HG03139 (cell line): ENCODE results near the gene AMN1.
"Not testable (repeated sequence)": the region's sequence is repeated elsewhere in the genome, so short reads cannot be mapped to it uniquely, and the experiment has no call there.

Experiments used
- ATAC-seq: cut with Tn5 transposase; IDR thresholded peaks from one replicate; pipeline ENCODE4 v1.9.1; 2021; ENCODE audit not compliant: unreplicated experiment

AMN1 gene

GRCh38 chr12:31728917-31729640, at the start of gene AMN1:
TSS of gene AMN1 (minus strand) at chr12:31729021. CDS start at chr12:31729008, 13 bp downstream.
- ATAC-seq = peak; percentile 92

DNA sequence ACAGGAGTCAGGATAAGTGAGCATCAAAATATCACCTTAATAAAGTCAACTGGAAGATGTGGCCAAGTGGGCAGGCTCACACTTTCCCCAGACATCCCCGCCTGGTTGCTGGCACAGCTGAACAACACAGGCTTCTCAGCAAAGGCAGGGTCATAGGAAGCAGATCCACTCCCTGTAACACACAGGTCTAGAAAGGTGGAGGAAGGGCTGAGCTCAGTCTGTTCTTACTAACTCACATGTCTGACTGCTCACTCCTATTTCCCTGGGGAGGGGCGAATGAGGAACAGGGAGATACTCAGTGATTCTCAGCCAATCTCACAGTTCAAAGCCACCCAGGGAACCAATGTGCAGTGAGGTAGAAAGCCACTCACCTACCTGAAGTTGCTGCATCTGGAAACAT, 45.0 kb upstream of the AMN1 start:
- no peak for ATAC-seq

DNA sequence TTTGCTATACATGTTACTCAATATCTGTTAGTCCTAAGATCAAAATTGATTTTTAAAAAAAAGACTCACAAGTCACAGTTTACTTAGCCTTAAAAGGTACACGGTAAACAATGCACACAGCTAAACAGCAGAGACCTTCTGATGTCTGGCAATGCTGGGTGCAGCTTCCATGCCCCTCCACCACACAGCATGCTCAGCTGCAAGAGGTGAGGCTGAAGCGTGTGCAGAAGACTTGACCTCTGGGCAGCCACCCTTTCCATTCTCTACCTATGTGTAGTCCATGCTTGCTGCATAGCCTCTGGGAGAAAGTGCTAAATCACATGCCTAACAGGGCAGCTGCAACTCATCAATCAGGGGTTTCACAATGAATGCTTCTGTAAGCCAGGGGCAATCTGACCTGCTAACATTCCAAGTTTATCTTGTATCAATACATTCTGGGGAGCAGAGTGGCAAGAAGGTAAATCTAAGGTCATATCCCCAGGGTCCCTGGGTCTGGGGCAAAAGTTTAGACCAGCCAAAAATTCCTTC, 44.5 kb upstream of the AMN1 start:
- ATAC-seq = no peak

DNA sequence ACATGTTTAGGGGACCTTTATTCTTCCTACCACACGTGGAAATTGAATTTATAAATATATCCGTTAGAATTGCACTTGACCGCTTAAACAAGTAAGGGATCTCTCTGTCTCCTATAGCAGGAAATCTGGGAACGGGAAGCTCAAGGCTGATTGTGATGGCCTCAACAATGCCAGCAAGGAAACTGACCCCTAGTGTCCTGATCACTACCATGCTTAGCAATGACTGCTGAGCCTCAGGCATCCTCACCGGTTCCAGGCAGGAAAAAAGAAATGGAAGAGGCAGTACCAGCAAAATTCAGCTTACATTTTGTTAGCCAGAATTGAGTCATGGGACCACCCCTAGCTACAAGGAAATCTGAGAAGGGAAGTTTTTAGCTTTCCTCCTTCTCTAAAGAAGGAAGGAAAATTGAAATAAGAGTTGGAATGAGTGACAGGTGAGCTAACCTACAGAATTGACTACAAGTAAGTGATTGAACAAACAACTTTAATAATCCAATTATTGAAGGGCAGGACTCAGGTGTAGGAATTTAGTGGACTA, 43.9 kb upstream of the AMN1 start:
- ATAC-seq = no peak

- no peak for ATAC-seq
These were observed 43.4 kb upstream of the AMN1 start for GRCh38 chr12:31772186-31772585.

GRCh38 chr12:31768046-31768445, 39.2 kb upstream of the AMN1 start:
- ATAC-seq = no peak

GRCh38 chr12:31765931-31766330, 37.1 kb upstream of the AMN1 start:
- ATAC-seq = no peak

DNA sequence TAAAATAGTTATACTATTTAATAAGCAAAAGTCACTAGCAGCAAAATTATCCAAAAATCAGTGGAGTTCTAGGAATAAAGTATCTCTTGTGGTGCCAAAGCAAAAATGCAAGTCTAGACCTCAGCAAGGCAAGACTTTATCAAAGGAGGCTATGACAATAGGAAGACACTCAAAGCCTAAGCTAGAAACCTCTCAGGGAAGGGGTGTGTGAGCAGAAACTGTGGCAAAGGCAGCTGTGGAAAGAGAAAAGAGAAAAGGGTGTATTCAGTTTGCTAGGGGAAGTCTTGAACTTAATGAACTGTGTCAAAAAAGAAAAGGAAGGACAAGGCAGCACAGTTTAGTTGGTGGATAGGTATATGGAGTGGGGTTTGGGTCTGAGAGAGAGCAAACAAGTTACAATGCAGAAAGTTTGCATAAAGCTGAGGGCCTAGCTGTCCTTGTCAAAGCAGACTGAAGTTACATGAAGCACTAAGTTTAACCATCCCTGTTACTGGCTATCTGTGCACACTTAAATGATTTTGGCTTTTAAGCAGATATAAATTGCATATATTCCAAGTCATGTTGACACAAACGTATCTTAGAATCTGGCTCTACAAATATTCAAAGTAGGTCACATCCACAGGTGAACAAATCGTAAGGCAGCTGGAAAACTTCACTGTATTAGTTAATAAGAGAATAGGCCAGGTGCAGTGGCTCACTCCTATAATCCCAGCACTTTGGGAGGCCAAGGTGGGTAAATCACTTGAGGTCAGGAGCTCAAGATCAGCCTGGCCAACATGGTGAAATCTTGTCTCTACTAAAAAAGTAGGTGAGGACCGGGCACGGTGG, 31.0 kb upstream of the AMN1 start:
- ATAC-seq = no peak

DNA sequence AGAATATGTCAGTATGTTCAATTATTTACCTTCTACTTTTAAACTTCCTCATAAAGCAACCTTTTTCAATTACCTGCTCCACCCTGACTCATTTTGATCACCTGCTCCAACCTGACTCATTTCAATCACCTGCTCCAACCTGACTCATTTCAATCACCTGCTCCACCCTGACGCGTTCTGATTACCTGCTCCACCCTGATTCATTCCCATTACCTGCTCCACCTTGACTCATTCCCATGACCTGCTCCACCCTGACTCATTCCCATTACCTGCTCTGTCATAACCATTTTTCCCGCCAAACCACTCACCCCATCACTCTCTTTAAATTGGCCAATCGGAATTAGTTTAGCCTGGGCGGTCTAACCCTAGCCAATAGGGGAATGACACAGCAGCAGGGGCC, 29.5 kb upstream of the AMN1 start:
- not testable (repeated sequence) for ATAC-seq

GRCh38 chr12:31756977-31757420, 28.2 kb upstream of the AMN1 start:
- no peak for ATAC-seq

DNA sequence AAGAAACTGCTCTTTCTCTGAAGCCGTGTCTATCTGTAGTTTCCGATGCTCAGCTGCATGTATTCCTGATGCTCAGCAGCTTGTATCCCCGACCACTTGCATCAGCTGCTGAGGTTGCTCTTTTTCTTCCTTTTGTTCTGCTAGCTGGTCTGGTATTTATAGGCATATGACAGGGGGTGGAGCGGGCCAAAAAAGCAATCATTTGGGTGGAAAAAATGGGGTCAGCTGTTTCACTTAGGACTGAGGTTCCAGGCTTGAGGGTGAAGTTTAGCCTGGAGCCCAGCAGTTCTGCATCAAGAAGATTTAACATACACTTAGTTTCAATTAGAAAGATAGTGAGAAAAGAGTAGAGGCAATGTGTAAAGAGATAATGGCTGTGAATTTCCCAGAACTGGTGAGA, 23.6 kb upstream of the AMN1 start:
- ATAC-seq = no peak

DNA sequence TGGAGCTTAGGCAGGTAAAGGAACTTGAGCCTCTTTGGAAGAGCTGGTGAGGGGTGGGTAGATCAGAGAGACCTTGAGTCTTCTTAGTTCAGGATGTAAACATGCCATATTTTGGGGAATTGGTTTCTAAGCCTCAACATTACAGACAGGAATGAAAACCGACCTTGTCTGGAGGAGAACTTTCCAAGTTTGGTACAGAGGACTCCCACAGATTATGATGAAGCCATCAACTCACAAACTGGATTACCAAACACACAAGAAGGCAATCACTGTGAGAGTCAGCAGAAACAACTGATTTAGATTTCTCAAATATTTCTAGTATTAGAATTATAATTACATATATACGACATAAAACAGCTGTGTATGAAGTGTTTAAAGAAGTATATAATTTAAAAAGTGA, 22.3 kb upstream of the AMN1 start:
- ATAC-seq = no peak

DNA sequence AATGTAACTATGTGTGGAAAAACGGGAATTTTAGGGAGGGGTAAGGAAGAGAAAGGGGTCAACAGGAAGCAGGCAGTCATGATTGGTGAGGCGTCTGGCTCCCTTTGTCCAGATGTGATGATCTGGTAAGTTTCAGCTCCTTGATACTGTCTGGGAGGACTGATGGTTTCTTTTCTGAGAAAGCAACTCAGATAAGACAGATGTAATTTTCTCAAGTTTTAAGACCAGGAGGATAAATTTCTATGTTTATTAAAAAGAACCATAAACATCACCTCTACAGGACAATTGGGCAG, 21.9 kb upstream of the AMN1 start:
- no peak for ATAC-seq

- ATAC-seq = peak; percentile 67
These were observed 20.3 kb upstream of the AMN1 start for GRCh38 chr12:31749024-31749704.

DNA sequence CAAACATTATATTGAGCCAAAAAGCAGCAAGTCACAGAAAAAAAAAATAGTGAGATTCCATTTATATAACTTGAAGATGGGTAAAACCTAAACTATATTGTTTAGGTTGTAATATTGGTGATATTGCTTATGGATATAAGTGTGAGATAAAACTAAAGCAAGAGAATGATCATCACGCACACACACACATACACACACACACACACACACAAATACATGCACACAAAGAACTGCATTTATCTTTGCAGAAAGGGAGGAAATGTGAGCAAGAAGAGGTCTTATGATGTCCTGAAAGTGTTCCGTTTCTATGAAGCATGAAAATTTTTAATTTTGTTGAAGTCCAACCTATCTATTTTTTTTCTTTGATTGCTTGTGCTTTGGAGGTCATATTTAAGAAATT, 16.4 kb upstream of the AMN1 start:
- no peak for ATAC-seq

DNA sequence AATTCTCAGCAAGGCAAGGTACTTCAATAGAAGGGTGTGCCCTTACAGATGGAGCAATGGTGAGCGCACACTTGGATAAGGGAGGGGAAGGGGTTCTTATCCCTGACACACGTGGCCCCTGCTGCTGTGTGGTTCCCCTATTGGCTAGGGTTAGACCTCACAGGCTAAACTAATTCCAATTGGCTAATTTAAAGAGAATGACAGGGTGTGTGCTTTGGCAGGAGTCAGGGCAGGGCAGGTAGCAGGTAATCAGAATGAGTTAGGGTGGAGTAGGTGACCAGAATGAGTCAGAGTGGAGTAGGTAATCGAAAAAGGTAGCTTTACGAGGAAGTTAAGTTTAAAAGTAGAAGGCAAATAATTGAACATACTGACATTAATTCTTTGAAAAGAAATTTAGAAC, 15.5 kb upstream of the AMN1 start:
- not testable (repeated sequence) for ATAC-seq

GRCh38 chr12:31742891-31743290, 14.1 kb upstream of the AMN1 start:
- ATAC-seq = no peak

DNA sequence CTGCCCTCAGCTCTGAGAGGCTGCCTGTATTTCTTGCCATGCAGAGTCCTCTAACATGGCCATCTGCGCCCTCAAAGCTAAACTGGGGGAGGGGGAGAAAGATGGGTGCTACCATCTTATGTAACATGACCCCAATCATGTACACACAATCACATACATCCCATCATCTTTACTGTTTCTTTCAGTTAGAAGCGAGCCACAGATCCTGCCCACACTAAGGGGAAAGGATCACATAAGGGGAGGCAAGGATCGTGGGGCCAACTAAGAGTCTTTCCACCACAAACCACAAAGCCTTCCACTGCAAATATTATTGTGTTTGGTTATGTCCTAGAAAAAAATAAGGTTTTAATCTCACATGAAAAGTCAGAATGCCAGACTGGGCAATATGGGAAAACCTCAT, 11.8 kb upstream of the AMN1 start:
- no peak for ATAC-seq

- ATAC-seq = no peak
These were observed 8.9 kb upstream of the AMN1 start for GRCh38 chr12:31737763-31738162.

GRCh38 chr12:31737345-31737744, 8.5 kb upstream of the AMN1 start:
- ATAC-seq = no peak

GRCh38 chr12:31736472-31736871, 7.7 kb upstream of the AMN1 start:
- ATAC-seq = no peak
